Epithelial cell of prostate (primary cell): Measurements from ENCODE around the gene PIERCE2.
"Not testable (repeated sequence)": the region's sequence is repeated elsewhere in the genome, so short reads cannot be mapped to it uniquely, and the experiment has no call there.

ENCODE experiments used
- DNase-seq: peaks from one replicate; pipeline ENCODE4 v3.0.0-alpha.2; 2011; ENCODE audit warnings: low read depth, low spot score
- H3K27ac ChIP-seq: fragments of 450-650 bp; 2 replicates; pipeline ENCODE4 v1.5.1; 2017; ENCODE audit warnings: mild to moderate bottlenecking

The PIERCE2 gene

GRCh38 chr15:55408012-55408928 lies at the start of gene PIERCE2, which contains the start of gene CCPG1:
TSS of gene PIERCE2 (plus strand) at chr15:55408495. CDS start at chr15:55408769, 274 bp downstream.
TSS of gene CCPG1 (minus strand) at chr15:55408359. CDS start at chr15:55389424, 18,935 bp downstream.
- peak; percentile 57 for DNase-seq
- H3K27ac ChIP-seq, result peak within 1 kb of the TSS; percentile 62

- DNase-seq, result no peak
These were observed 48.0 kb upstream of the PIERCE2 start for GRCh38 chr15:55360256-55360655.

GRCh38 chr15:55361048-55361447 lies 47.2 kb upstream of the PIERCE2 start:
- no peak overlapping the region for H3K27ac ChIP-seq
- no peak for DNase-seq

More at GRCh38 chr15:55360256-55360655, 48.0 kb upstream of the PIERCE2 start:
- H3K27ac ChIP-seq, result no peak overlapping the region

GRCh38 chr15:55362641-55363040 lies 45.7 kb upstream of the PIERCE2 start:
- no peak for DNase-seq
- no peak overlapping the region for H3K27ac ChIP-seq

- no peak overlapping the region for H3K27ac ChIP-seq
- no peak for DNase-seq
These were observed 41.3 kb upstream of the PIERCE2 start for GRCh38 chr15:55366981-55367380.

GRCh38 chr15:55372701-55373440 lies 35.4 kb upstream of the PIERCE2 start:
- DNase-seq, result no peak
- no peak overlapping the region for H3K27ac ChIP-seq

- no peak for DNase-seq
- no peak overlapping the region for H3K27ac ChIP-seq
These were observed 29.2 kb upstream of the PIERCE2 start for GRCh38 chr15:55379095-55379494.

- DNase-seq, result no peak
- H3K27ac ChIP-seq, result no peak overlapping the region
These were observed 26.7 kb upstream of the PIERCE2 start for GRCh38 chr15:55381595-55381994.

- no peak for DNase-seq
- no peak overlapping the region for H3K27ac ChIP-seq
These were observed 24.6 kb upstream of the PIERCE2 start for GRCh38 chr15:55383687-55384086.

GRCh38 chr15:55387027-55387426 lies 21.3 kb upstream of the PIERCE2 start:
- H3K27ac ChIP-seq, result no peak overlapping the region
- DNase-seq, result peak; percentile 27

GRCh38 chr15:55389264-55389607 lies 19.1 kb upstream of the PIERCE2 start:
- DNase-seq, result peak; percentile 59
- peak overlapping the region; percentile 68 for H3K27ac ChIP-seq

GRCh38 chr15:55394694-55395093 lies 13.6 kb upstream of the PIERCE2 start:
- H3K27ac ChIP-seq, result no peak overlapping the region

GRCh38 chr15:55398243-55398642 lies 10.1 kb upstream of the PIERCE2 start:
- H3K27ac ChIP-seq, result no peak overlapping the region

More at GRCh38 chr15:55394694-55395093, 13.6 kb upstream of the PIERCE2 start:
- no peak for DNase-seq

GRCh38 chr15:55400050-55400449 lies 8.2 kb upstream of the PIERCE2 start:
- not testable (repeated sequence) for H3K27ac ChIP-seq, DNase-seq

More at GRCh38 chr15:55398243-55398642, 10.1 kb upstream of the PIERCE2 start:
- no peak for DNase-seq

GRCh38 chr15:55401786-55402246 lies 6.5 kb upstream of the PIERCE2 start:
- no peak overlapping the region for H3K27ac ChIP-seq

GRCh38 chr15:55402707-55403106 lies 5.6 kb upstream of the PIERCE2 start:
- no peak for DNase-seq
- H3K27ac ChIP-seq, result peak overlapping the region; percentile 60

More at GRCh38 chr15:55401786-55402246, 6.5 kb upstream of the PIERCE2 start:
- DNase-seq, result no peak

- peak overlapping the region; percentile 60 for H3K27ac ChIP-seq
These were observed 4.8 kb upstream of the PIERCE2 start for GRCh38 chr15:55403531-55403930.

GRCh38 chr15:55407498-55408011 lies 740 bp upstream of the PIERCE2 start:
- DNase-seq, result no peak
- peak overlapping the region; percentile 62 for H3K27ac ChIP-seq

More at GRCh38 chr15:55403531-55403930, 4.8 kb upstream of the PIERCE2 start:
- DNase-seq, result no peak

GRCh38 chr15:55408976-55409375 lies 681 bp downstream of the PIERCE2 start:
- not testable (repeated sequence) for DNase-seq

GRCh38 chr15:55417678-55418077 lies 9.4 kb downstream of the PIERCE2 start:
- not testable (repeated sequence) for H3K27ac ChIP-seq, DNase-seq

More at GRCh38 chr15:55408976-55409375, 681 bp downstream of the PIERCE2 start:
- peak overlapping the region; percentile 62 for H3K27ac ChIP-seq
